ENCODE results near the gene FAM227A. TPM values are rescaled to one million over a fixed set of nuclear protein-coding genes. Genes with fewer than 3 reads are reported as not detected.

Gene FAM227A
- total RNA-seq, 5 donors from 2014 or later (not counting 1 experiment from before 2014, with no cell fraction given), result 0.06 to 1.1 (median 0.41) TPM; not detected in 1

- no peak overlapping the region for H3K4me3 Mint-ChIP-seq
These were observed 19.6 kb upstream of the FAM227A start for GRCh38 chr22:38675833-38676232.

DNA sequence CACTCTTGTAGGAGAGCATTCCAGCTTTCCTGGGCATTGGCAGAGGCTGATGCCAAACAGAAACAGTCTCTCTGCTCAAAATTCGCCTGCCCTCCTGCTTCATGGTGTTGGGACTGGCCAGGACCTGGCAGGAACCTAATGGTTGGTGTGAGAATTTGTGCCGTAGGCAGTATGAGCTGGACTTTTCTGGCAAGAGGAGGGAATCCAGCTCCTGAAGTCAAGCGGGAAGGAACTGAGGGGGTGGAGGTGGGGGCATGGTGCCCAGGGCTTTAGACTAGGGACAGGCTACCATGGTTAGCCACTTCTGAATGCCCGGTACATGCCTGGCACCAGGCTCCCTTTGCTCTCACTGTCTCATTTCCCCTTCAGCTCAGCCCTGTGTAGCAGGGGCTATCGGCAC is 18.7 kb upstream of the FAM227A start:
- no peak overlapping the region for H3K4me3 ChIP-seq (ENCODE audit: control insufficient read depth in 1 of 2, extremely low read depth in 1 of 2, low read length in 1 of 2)
- peaks cover 4 to 13% of the 10 kb centered on the region in 2 donors for H3K36me3 ChIP-seq (ENCODE audit: control insufficient read depth in 2 of 2, extremely low read depth in 1 of 2, insufficient read depth in 1 of 2, low read length in 1 of 2)
- ATAC-seq (replicated peaks in 1 of 4) (no peak), DNase-seq (no peak)
- H3K27ac Mint-ChIP-seq, result no peak overlapping the region
- H3K4me3 Mint-ChIP-seq, result no peak overlapping the region
- no peaks in the 10 kb centered on the region for H3K9me3 ChIP-seq
- H3K9me3 Mint-ChIP-seq, result no peaks in the 10 kb centered on the region
- no peaks in the 10 kb centered on the region for H3K27me3 Mint-ChIP-seq
- peaks cover 19% of the 10 kb centered on the region for H3K36me3 Mint-ChIP-seq
- H3K27ac ChIP-seq (ENCODE audit: low read length), result no peak overlapping the region
- CTCF ChIA-PET, result no interaction called here
- POLR2A ChIA-PET, result no interaction called here
- 90% methylated on average over 5 of the region's 5 CpGs for WGBS (ENCODE audit: insufficient coverage)
- no peaks in the 10 kb centered on the region for H3K4me1 Mint-ChIP-seq
- no peaks in the 10 kb centered on the region for H3K4me1 ChIP-seq (ENCODE audit: control insufficient read depth in 1 of 2, extremely low read depth in 1 of 2, insufficient read depth in 2 of 2, low read length in 2 of 2)
- peaks cover 0 to 4% of the 10 kb centered on the region in 2 experiments for H3K27me3 ChIP-seq (replicated peaks in 1 of 2; ENCODE audit: control insufficient read depth in 2 of 2, extremely low read depth in 1 of 2, insufficient read depth in 2 of 2, low read length in 1 of 2)

More at GRCh38 chr22:38675833-38676232, 19.6 kb upstream of the FAM227A start:
- Mint-ChIP-seq H3K27ac (no peak overlapping the region), H3K36me3 (peaks cover 15% of the 10 kb centered on the region), H3K9me3 (no peaks in the 10 kb centered on the region), H3K27me3 (no peaks in the 10 kb centered on the region), H3K4me1 (no peaks in the 10 kb centered on the region)
- 88% methylated on average over 1 of the region's 3 CpGs for WGBS (ENCODE audit: insufficient coverage)
- DNase-seq (no peak), ATAC-seq (replicated peaks in 1 of 4) (no peak)
- POLR2A ChIA-PET, result no interaction called here
- no peaks in the 10 kb centered on the region for H3K4me1 ChIP-seq (ENCODE audit: control insufficient read depth in 1 of 2, extremely low read depth in 1 of 2, insufficient read depth in 2 of 2, low read length in 2 of 2)
- no peaks in the 10 kb centered on the region for H3K9me3 ChIP-seq
- H3K27me3 ChIP-seq (replicated peaks in 1 of 2; ENCODE audit: control insufficient read depth in 2 of 2, extremely low read depth in 1 of 2, insufficient read depth in 2 of 2, low read length in 1 of 2), result peaks cover 0 to 4% of the 10 kb centered on the region in 2 experiments
- CTCF ChIA-PET, result no interaction called here
- H3K4me3 ChIP-seq (ENCODE audit: control insufficient read depth in 1 of 2, extremely low read depth in 1 of 2, low read length in 1 of 2), result no peak overlapping the region
- no peak overlapping the region for H3K27ac ChIP-seq (ENCODE audit: low read length)
- H3K36me3 ChIP-seq (ENCODE audit: control insufficient read depth in 2 of 2, extremely low read depth in 1 of 2, insufficient read depth in 1 of 2, low read length in 1 of 2), result peaks cover 4 to 12% of the 10 kb centered on the region in 2 donors

DNA sequence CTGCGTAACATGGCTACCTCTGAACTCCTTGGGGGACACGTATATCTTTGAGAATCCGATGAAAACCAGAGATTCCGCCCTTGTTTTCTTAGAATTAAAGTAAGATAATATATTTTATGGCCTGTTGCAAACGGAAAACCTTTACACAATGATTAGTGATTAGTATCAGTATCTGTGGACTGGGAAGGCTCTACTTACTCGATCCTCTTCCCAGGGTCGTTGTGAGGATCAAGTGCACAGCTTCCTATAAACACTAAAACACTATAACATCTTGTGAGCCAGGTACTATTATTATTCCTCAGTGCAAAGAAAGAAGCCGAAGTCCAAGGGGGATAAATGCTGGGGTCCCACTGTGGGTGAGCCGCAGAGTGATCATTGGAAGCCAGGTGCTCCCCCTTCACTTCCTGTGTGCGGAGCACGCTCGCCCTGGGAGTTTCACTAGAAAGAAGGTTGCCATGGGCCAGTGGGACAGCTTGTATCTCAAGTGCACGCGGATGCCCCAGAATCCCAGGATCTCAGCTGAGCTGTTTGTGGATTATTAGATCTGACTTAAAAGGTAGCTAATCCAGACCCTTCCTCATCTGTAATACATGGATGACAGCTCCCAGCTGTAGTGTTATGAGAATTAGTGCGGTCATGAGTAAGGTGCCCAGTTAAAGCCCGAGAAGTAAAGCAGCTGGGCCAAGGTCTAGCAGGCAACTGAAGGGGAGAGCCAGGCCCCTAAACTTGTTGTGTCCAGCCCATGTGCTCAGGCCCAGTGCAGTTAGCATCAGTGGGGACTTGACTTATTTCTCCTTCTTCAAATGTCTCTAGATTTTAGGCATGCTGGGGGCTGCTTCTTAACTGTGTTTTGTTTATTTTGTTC is 1.1 kb upstream of the FAM227A start:
- H3K36me3 Mint-ChIP-seq, result no peaks in the 10 kb centered on the region
- H3K4me1 ChIP-seq (ENCODE audit: control insufficient read depth in 1 of 2, extremely low read depth in 1 of 2, insufficient read depth in 2 of 2, low read length in 2 of 2), result peaks cover 0 to 14% of the 10 kb centered on the region in 2 experiments
- peak; percentile 20 to 31 (median 26) for ATAC-seq (replicated peaks in 1 of 4)
- H3K27ac Mint-ChIP-seq, result peak overlapping the region; percentile 97 to 98
- H3K27ac ChIP-seq (ENCODE audit: low read length), result peak overlapping the region; percentile 93
- H3K9me3 ChIP-seq, result no peaks in the 10 kb centered on the region
- WGBS (ENCODE audit: insufficient coverage), result 13% methylated on average over 4 of the region's 16 CpGs
- no peaks in the 10 kb centered on the region for H3K9me3 Mint-ChIP-seq
- H3K4me3 Mint-ChIP-seq, result peak overlapping the region; percentile 92 to 94 (median 92)
- no peaks in the 10 kb centered on the region for H3K27me3 Mint-ChIP-seq
- peaks cover 0 to 4% of the 10 kb centered on the region in 2 donors for H3K36me3 ChIP-seq (ENCODE audit: control insufficient read depth in 2 of 2, extremely low read depth in 1 of 2, insufficient read depth in 1 of 2, low read length in 1 of 2)
- POLR2A ChIA-PET, result interaction anchor here (0.5 to 0.6 kb wide), 2 partner anchors 24 to 51 kb away, joined by 3 read pairs; partner anchors contain the start of gene TOMM22 (in 1 of the 2)
- H3K27me3 ChIP-seq (replicated peaks in 1 of 2; ENCODE audit: control insufficient read depth in 2 of 2, extremely low read depth in 1 of 2, insufficient read depth in 2 of 2, low read length in 1 of 2), result no peaks in the 10 kb centered on the region
- H3K4me3 ChIP-seq (ENCODE audit: control insufficient read depth in 1 of 2, extremely low read depth in 1 of 2, low read length in 1 of 2), result peak overlapping the region; percentile 93 to 94
- peaks cover 10 to 22% (median 16%) of the 10 kb centered on the region in 3 donors for H3K4me1 Mint-ChIP-seq
- peak in 16 of 35 experiments; percentile 4 to 59 (median 14) for DNase-seq
- CTCF ChIA-PET, result interaction anchor here in 1 of 2 donors (1.0 kb wide), 1 partner anchor 25 kb away, joined by 3 read pairs; the partner anchor contains the start of gene TOMM22

- ATAC-seq (replicated peaks in 1 of 4) (no peak), DNase-seq (peak in 3 of 35 experiments; percentile 2 to 25 (median 3))
- H3K9me3 Mint-ChIP-seq, result no peaks in the 10 kb centered on the region
- Histone ChIP-seq H3K4me1 (ENCODE audit: control insufficient read depth in 1 of 2, extremely low read depth in 1 of 2, insufficient read depth in 2 of 2, low read length in 2 of 2) (peaks cover 0 to 14% of the 10 kb centered on the region in 2 experiments), H3K27me3 (replicated peaks in 1 of 2; ENCODE audit: control insufficient read depth in 2 of 2, extremely low read depth in 1 of 2, insufficient read depth in 2 of 2, low read length in 1 of 2) (no peaks in the 10 kb centered on the region), H3K9me3 (no peaks in the 10 kb centered on the region), H3K27ac (ENCODE audit: low read length) (peak overlapping the region; percentile 93), H3K36me3 (ENCODE audit: control insufficient read depth in 2 of 2, extremely low read depth in 1 of 2, insufficient read depth in 1 of 2, low read length in 1 of 2) (no peaks in the 10 kb centered on the region), H3K4me3 (ENCODE audit: control insufficient read depth in 1 of 2, extremely low read depth in 1 of 2, low read length in 1 of 2) (peak overlapping the region; percentile 93 to 94)
- peak overlapping the region; percentile 92 to 94 (median 92) for H3K4me3 Mint-ChIP-seq
- peaks cover 12 to 22% (median 14%) of the 10 kb centered on the region in 3 donors for H3K4me1 Mint-ChIP-seq
- no peaks in the 10 kb centered on the region for H3K27me3 Mint-ChIP-seq
- ChIA-PET POLR2A (no interaction called here), CTCF (interaction anchor here in 1 of 2 donors (0.8 kb wide), 1 partner anchor 388 kb away, joined by 3 read pairs; no protein-coding TSS in a partner anchor)
- H3K36me3 Mint-ChIP-seq, result no peaks in the 10 kb centered on the region
- WGBS (ENCODE audit: insufficient coverage), result 14% methylated on average over 15 of the region's 22 CpGs
- peak overlapping the region; percentile 97 to 98 for H3K27ac Mint-ChIP-seq
These were observed 505 bp downstream of the FAM227A start for GRCh38 chr22:38655519-38656255.

DNA sequence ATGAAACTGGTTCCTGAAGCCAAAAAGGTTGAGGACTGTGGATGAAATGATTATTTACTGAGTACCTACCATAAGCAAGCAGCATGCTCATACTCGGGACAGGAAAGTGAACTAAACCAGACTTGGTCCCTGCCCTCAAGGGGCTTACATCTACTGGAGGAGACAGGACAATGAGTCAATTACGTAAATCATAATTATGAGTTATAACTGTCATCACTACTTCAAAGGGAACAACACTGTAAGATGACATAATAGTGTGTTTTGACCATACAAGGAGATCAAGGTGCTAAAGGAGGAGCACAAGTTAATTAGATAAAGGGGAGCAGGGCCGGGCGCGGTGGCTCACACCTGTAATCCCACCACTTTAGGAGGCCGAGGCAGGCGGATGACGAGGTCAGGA is 2.5 kb downstream of the FAM227A start:
- Histone ChIP-seq H3K27me3 (replicated peaks in 1 of 2; ENCODE audit: control insufficient read depth in 2 of 2, extremely low read depth in 1 of 2, insufficient read depth in 2 of 2, low read length in 1 of 2) (no peaks in the 10 kb centered on the region), H3K9me3 (no peaks in the 10 kb centered on the region), H3K27ac (ENCODE audit: low read length) (no peak overlapping the region), H3K4me3 (ENCODE audit: control insufficient read depth in 1 of 2, extremely low read depth in 1 of 2, low read length in 1 of 2) (no peak overlapping the region), H3K4me1 (ENCODE audit: control insufficient read depth in 1 of 2, extremely low read depth in 1 of 2, insufficient read depth in 2 of 2, low read length in 2 of 2) (peaks cover 0 to 14% of the 10 kb centered on the region in 2 experiments), H3K36me3 (ENCODE audit: control insufficient read depth in 2 of 2, extremely low read depth in 1 of 2, insufficient read depth in 1 of 2, low read length in 1 of 2) (no peaks in the 10 kb centered on the region)
- Mint-ChIP-seq H3K27me3 (no peaks in the 10 kb centered on the region), H3K36me3 (no peaks in the 10 kb centered on the region), H3K27ac (no peak overlapping the region), H3K4me1 (peaks cover 12 to 22% (median 13%) of the 10 kb centered on the region in 3 donors), H3K4me3 (no peak overlapping the region), H3K9me3 (no peaks in the 10 kb centered on the region)
- POLR2A ChIA-PET, result interaction anchor here in 1 of 2 donors (0.9 kb wide), 1 partner anchor 167 kb away, joined by 3 read pairs; no protein-coding TSS in a partner anchor
- CTCF ChIA-PET, result no interaction called here
- DNase-seq, result no peak
- ATAC-seq (replicated peaks in 1 of 4), result no peak
- WGBS (ENCODE audit: insufficient coverage), result no CpG with 5 or more reads among the region's 8 CpGs

GRCh38 chr22:38652859-38653258 is 3.3 kb downstream of the FAM227A start:
- Mint-ChIP-seq H3K27me3 (peaks cover under 1 to 2% of the 10 kb centered on the region in 2 donors), H3K4me3 (no peak overlapping the region), H3K27ac (peak overlapping the region in 1 of 2 donors; percentile 22), H3K36me3 (no peaks in the 10 kb centered on the region), H3K9me3 (no peaks in the 10 kb centered on the region), H3K4me1 (peaks cover 8 to 16% (median 12%) of the 10 kb centered on the region in 3 donors)
- no peak overlapping the region for H3K4me3 ChIP-seq (ENCODE audit: control insufficient read depth in 1 of 2, extremely low read depth in 1 of 2, low read length in 1 of 2)
- ATAC-seq (replicated peaks in 1 of 4) (no peak), DNase-seq (no peak)
- H3K4me1 ChIP-seq (ENCODE audit: control insufficient read depth in 1 of 2, extremely low read depth in 1 of 2, insufficient read depth in 2 of 2, low read length in 2 of 2), result peaks cover 0 to 14% of the 10 kb centered on the region in 2 experiments
- H3K27ac ChIP-seq (ENCODE audit: low read length), result no peak overlapping the region
- ChIA-PET CTCF (no interaction called here), POLR2A (no interaction called here)
- H3K9me3 ChIP-seq, result no peaks in the 10 kb centered on the region
- no peaks in the 10 kb centered on the region for H3K36me3 ChIP-seq (ENCODE audit: control insufficient read depth in 2 of 2, extremely low read depth in 1 of 2, insufficient read depth in 1 of 2, low read length in 1 of 2)
- H3K27me3 ChIP-seq (replicated peaks in 1 of 2; ENCODE audit: control insufficient read depth in 2 of 2, extremely low read depth in 1 of 2, insufficient read depth in 2 of 2, low read length in 1 of 2), result no peaks in the 10 kb centered on the region
